Colon (tissue), 2 donors: ENCODE measurements around the gene ZFYVE16.
"Not testable (repeated sequence)": the region's sequence is repeated elsewhere in the genome, so short reads cannot be mapped to it uniquely, and the experiment has no call there.

Experiments used
- FAIRE-seq: peaks from 2 replicates; lab custom pipeline; 2012; peaks lifted over from hg19 to GRCh38; lab: Jason Lieb, UNC
- donor health status: control.
- donor health status: control.

ZFYVE16 gene

GRCh38 chr5:80487829-80488721, 80.2 kb downstream of the ZFYVE16 start, which contains the start of gene FAM151B:
Gene FAM151B (plus strand): TSS chr5:80488100. CDS start chr5:80488124, 24 bp downstream.
- no peak for FAIRE-seq

GRCh38 chr5:80491296-80491695, 83.4 kb downstream of the ZFYVE16 start:
- FAIRE-seq, result no peak

GRCh38 chr5:80492741-80493140, 84.9 kb downstream of the ZFYVE16 start:
- FAIRE-seq, result no peak

GRCh38 chr5:80493443-80493842, 85.6 kb downstream of the ZFYVE16 start:
- FAIRE-seq, result not testable (repeated sequence)

GRCh38 chr5:80495891-80496290, 88.0 kb downstream of the ZFYVE16 start:
- no peak for FAIRE-seq

- FAIRE-seq, result no peak
Observed at GRCh38 chr5:80502800-80503199, 94.9 kb downstream of the ZFYVE16 start.

- FAIRE-seq, result no peak
Observed at GRCh38 chr5:80503641-80504040, 95.8 kb downstream of the ZFYVE16 start.

- FAIRE-seq, result no peak
Observed at GRCh38 chr5:80504833-80505232, 97.0 kb downstream of the ZFYVE16 start.

- FAIRE-seq, result no peak
Observed at GRCh38 chr5:80507663-80508062, 99.8 kb downstream of the ZFYVE16 start.

- no peak for FAIRE-seq
Observed at GRCh38 chr5:80508844-80509243, 101.0 kb downstream of the ZFYVE16 start.

GRCh38 chr5:80509362-80509761, 101.5 kb downstream of the ZFYVE16 start:
- no peak for FAIRE-seq

- no peak for FAIRE-seq
Observed at GRCh38 chr5:80516826-80517225, 109.0 kb downstream of the ZFYVE16 start.
